Measurements from ENCODE around the gene KRT25. TPM values are rescaled to one million over a fixed set of nuclear protein-coding genes. Genes with fewer than 3 reads are reported as not detected.

Gene KRT25
- polyA plus RNA-seq, 2 of the 4 experiments (the other 2 are of a cell fraction), result not detected

DNA sequence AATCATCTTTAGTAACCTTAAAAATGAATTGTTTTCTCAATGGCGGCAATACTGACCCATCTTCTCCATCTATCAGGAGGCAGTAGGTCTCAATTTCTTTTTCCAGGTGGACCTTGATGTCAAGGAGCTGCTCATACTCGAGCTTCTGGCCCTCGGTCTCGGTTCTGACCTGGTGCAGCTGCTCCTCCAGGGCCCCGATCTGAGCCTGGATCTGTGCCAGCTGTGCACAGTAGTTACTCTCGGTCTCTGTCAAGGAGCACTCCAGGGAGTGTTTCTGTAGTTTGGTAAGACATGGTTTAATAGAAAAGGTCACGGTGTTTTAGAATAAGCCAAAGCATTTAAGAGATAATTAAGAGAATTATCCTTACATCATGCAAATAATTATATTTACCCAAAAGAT, 22.3 kb upstream of the KRT25 start (continued):
- TF ChIP-seq RAD21 (conservative IDR thresholded peaks at IDR 0.05 in 1 of 2, IDR thresholded peaks at IDR 0.05 in 1 of 2) (no peak), GATA3 (IDR thresholded peaks at IDR 0.05; ENCODE audit: borderline replicate concordance) (no peak), ZC3H11A (IDR thresholded peaks at IDR 0.05) (no peak), KDM1A (IDR thresholded peaks at IDR 0.05; ENCODE audit: low read depth) (no peak), HOXB13 (CRISPR knock-in tag; IDR thresholded peaks at IDR 0.05; ENCODE audit: low read depth) (no peak), HEYL (CRISPR knock-in tag; IDR thresholded peaks at IDR 0.05) (no peak)
- TF ChIP-seq, protein P1, sequence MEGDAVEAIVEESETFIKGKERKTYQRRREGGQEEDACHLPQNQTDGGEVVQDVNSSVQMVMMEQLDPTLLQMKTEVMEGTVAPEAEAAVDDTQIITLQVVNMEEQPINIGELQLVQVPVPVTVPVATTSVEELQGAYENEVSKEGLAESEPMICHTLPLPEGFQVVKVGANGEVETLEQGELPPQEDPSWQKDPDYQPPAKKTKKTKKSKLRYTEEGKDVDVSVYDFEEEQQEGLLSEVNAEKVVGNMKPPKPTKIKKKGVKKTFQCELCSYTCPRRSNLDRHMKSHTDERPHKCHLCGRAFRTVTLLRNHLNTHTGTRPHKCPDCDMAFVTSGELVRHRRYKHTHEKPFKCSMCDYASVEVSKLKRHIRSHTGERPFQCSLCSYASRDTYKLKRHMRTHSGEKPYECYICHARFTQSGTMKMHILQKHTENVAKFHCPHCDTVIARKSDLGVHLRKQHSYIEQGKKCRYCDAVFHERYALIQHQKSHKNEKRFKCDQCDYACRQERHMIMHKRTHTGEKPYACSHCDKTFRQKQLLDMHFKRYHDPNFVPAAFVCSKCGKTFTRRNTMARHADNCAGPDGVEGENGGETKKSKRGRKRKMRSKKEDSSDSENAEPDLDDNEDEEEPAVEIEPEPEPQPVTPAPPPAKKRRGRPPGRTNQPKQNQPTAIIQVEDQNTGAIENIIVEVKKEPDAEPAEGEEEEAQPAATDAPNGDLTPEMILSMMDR (IDR thresholded peaks at IDR 0.05), result no peak
- TF ChIP-seq, protein P2, sequence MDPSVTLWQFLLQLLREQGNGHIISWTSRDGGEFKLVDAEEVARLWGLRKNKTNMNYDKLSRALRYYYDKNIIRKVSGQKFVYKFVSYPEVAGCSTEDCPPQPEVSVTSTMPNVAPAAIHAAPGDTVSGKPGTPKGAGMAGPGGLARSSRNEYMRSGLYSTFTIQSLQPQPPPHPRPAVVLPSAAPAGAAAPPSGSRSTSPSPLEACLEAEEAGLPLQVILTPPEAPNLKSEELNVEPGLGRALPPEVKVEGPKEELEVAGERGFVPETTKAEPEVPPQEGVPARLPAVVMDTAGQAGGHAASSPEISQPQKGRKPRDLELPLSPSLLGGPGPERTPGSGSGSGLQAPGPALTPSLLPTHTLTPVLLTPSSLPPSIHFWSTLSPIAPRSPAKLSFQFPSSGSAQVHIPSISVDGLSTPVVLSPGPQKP (IDR thresholded peaks at IDR 0.05; ENCODE audit: low read depth, low read length), result no peak

DNA sequence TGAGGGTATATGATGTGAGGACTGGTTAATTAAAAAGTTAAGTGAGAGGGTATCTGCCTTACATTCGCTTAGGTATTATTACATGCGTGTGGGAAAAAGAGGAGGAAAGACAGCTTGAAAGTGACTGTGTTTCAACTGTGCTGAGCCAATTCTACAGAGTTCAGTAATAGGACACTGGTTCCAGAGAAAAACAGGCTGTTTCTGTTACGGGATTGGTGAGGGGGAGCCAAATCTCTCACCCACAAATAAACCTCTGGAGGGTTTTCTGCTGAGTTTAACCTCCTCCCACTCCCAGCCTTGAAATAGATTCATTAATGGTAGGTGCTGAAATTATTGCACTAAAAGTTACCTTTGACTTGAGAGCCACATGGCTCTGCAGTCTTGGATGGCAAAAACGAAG, 20.8 kb upstream of the KRT25 start:
- 56% methylated on average over 4 of the region's 4 CpGs for WGBS (ENCODE audit: missing lambda C conversion rate)
- ATAC-seq (no peak), DNase-seq (ENCODE audit: low read depth in 1 of 2, low spot score in 1 of 2) (no peak), FAIRE-seq (peak; percentile 7)
- TF ChIP-seq, protein P3, sequence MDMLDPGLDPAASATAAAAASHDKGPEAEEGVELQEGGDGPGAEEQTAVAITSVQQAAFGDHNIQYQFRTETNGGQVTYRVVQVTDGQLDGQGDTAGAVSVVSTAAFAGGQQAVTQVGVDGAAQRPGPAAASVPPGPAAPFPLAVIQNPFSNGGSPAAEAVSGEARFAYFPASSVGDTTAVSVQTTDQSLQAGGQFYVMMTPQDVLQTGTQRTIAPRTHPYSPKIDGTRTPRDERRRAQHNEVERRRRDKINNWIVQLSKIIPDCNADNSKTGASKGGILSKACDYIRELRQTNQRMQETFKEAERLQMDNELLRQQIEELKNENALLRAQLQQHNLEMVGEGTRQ (IDR thresholded peaks at IDR 0.05), result no peak
- no peak overlapping the region for H3K4me3 ChIP-seq
- H3K4me1 ChIP-seq, result 0 out of 3 replicates have a peak, but pooled peaks cover 5% of the 10 kb centered on the region
- H3K9me3 ChIP-seq, result no peaks in the 10 kb centered on the region
- H3K4me2 ChIP-seq, result no peak overlapping the region
- no peak overlapping the region for H3K27ac ChIP-seq
- ChIA-PET POLR2A (no interaction called here), CTCF (interaction anchor here (0.9 to 2.3 kb wide), 6 partner anchors 16 to 887 kb away, joined by 3 to 11 read pairs (median 3); no protein-coding TSS in a partner anchor)

DNA sequence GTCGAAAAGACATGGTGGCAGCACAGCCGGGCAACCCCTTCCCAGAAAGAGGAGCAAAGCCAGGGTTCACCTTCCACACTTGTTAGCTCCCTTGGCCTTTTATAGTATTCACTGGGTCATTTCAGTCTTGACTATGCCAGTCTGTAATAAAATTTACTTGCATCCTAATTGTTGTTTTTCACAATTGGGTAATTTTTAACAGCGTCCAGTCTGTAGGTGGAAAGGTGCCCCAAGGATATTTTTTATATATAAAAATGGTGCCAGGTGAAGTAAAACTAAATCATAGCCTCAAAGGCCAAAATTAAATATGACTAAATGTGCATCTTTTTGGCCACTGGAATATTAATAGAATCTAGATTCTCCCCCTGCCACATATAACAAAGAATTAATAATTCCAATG, 17.0 kb upstream of the KRT25 start, which contains the start of gene KRT26:
TSS of gene KRT26 (minus strand) at position 101 of the 400 bp plus-strand sequence. CDS start at position 13, 88 bp downstream.
- no peak for ATAC-seq
- no peak for DNase-seq (ENCODE audit: low read depth in 1 of 2, low spot score in 1 of 2)
- TF ChIP-seq CEBPB (IDR thresholded peaks at IDR 0.05), result no peak
- TF ChIP-seq TFCP2L1 (CRISPR knock-in tag; IDR thresholded peaks at IDR 0.05), result no peak
- TF ChIP-seq KDM1A (IDR thresholded peaks at IDR 0.05; ENCODE audit: low read depth), result no peak
- no peak for TF ChIP-seq JUNB (IDR thresholded peaks at IDR 0.05)
- TF ChIP-seq NPAS2 (CRISPR knock-in tag; IDR thresholded peaks at IDR 0.05; ENCODE audit: borderline replicate concordance), result no peak
- TF ChIP-seq ESRRA (IDR thresholded peaks at IDR 0.05; ENCODE audit: borderline replicate concordance, low read length), result no peak
- TF ChIP-seq HOXB13 (CRISPR knock-in tag; IDR thresholded peaks at IDR 0.05; ENCODE audit: low read depth), result no peak
- TF ChIP-seq FOSL2 (IDR thresholded peaks at IDR 0.05), result no peak
- no peak for TF ChIP-seq FOSL2 (CRISPR knock-in tag; IDR thresholded peaks at IDR 0.05)
- TF ChIP-seq, protein P2 (IDR thresholded peaks at IDR 0.05; ENCODE audit: low read depth, low read length), result no peak
- no peak for TF ChIP-seq SMC3 (IDR thresholded peaks at IDR 0.05)
- no peak for TF ChIP-seq E2F6 (IDR thresholded peaks at IDR 0.05; ENCODE audit: borderline replicate concordance, low read depth)
- no peak for TF ChIP-seq POLR2A (IDR thresholded peaks at IDR 0.05; ENCODE audit: low read length)
- no peak for TF ChIP-seq EP300 (IDR thresholded peaks at IDR 0.05)
- no peak for TF ChIP-seq REST (IDR thresholded peaks at IDR 0.05)
- no peak for TF ChIP-seq ZNF302 (CRISPR knock-in tag; IDR thresholded peaks at IDR 0.05)
- TF ChIP-seq CHD4 (IDR thresholded peaks at IDR 0.05; ENCODE audit: borderline replicate concordance), result no peak
- TF ChIP-seq RCOR1 (IDR thresholded peaks at IDR 0.05; ENCODE audit: low read depth, low read length), result no peak
- TF ChIP-seq BCL3 (IDR thresholded peaks at IDR 0.05), result no peak
- Histone ChIP-seq H3K4me3 (no peak within 1 kb of the TSS), H3K4me2 (no peak within 1 kb of the TSS), H3K4me1 (no peaks in the 10 kb centered on the region), H3K9me3 (no peaks in the 10 kb centered on the region), H3K27ac (no peak within 1 kb of the TSS)
- ChIA-PET POLR2A (no interaction called here), CTCF (interaction anchor here (1.5 kb wide), 1 partner anchor 10 kb away, joined by 5 read pairs; no protein-coding TSS in a partner anchor)
- WGBS (ENCODE audit: missing lambda C conversion rate), result 65% methylated on average over 3 of the region's 3 CpGs
- FAIRE-seq, result no peak

Data from A549 (cell line).